Measurements from ENCODE around the gene CNPPD1.

Gene CNPPD1

GRCh38 chr2:219174801-219175200, 1.9 kb downstream of the CNPPD1 start:
- TF ChIP-seq CTCF (conservative IDR thresholded peaks at IDR 0.05; ENCODE audit: low read depth) = no peak
- no peak for DNase-seq (ENCODE audit: low spot score)
- H3K27ac ChIP-seq = peak overlapping the region; percentile 99; the same call in 1 of the 2 replicates
- ChIA-PET CTCF (no interaction called here), POLR2A (ENCODE audit: low non-redundant PET) (no interaction called here)

GRCh38 chr2:219174146-219174545, 2.6 kb downstream of the CNPPD1 start:
- ChIA-PET POLR2A (ENCODE audit: low non-redundant PET) (no interaction called here), CTCF (no interaction called here)
- DNase-seq (ENCODE audit: low spot score) = no peak
- H3K27ac ChIP-seq = no peak overlapping the region
- no peak for TF ChIP-seq CTCF (conservative IDR thresholded peaks at IDR 0.05; ENCODE audit: low read depth)

- no peak for TF ChIP-seq CTCF (conservative IDR thresholded peaks at IDR 0.05; ENCODE audit: low read depth)
- DNase-seq (ENCODE audit: low spot score) = no peak
- ChIA-PET POLR2A (ENCODE audit: low non-redundant PET) (no interaction called here), CTCF (no interaction called here)
- no peak overlapping the region for H3K27ac ChIP-seq
Measured at GRCh38 chr2:219173176-219173575, 3.5 kb downstream of the CNPPD1 start.

- POLR2A ChIA-PET (ENCODE audit: low non-redundant PET) = no interaction called here
- no peak for TF ChIP-seq CTCF (conservative IDR thresholded peaks at IDR 0.05; ENCODE audit: low read depth)
- peak overlapping the region; percentile 58 for H3K27ac ChIP-seq
- CTCF ChIA-PET = interaction anchor here (0.6 to 1.5 kb wide), 3 partner anchors 9 to 198 kb away, joined by 3 to 5 read pairs (median 4); no protein-coding TSS in a partner anchor
- DNase-seq (ENCODE audit: low spot score) = no peak
Measured at GRCh38 chr2:219172231-219173154, 4.2 kb downstream of the CNPPD1 start.

- TF ChIP-seq CTCF (conservative IDR thresholded peaks at IDR 0.05; ENCODE audit: low read depth) = peak; percentile 69
- peak; percentile 37 for DNase-seq (ENCODE audit: low spot score)
- CTCF ChIA-PET = interaction anchor here (0.8 to 1.5 kb wide), 7 partner anchors 8 to 157 kb away, joined by 3 to 7 read pairs (median 4); no protein-coding TSS in a partner anchor
- POLR2A ChIA-PET (ENCODE audit: low non-redundant PET) = no interaction called here
- peak overlapping the region; percentile 58 for H3K27ac ChIP-seq
Measured at GRCh38 chr2:219171231-219171651, 5.5 kb downstream of the CNPPD1 start.

- POLR2A ChIA-PET (ENCODE audit: low non-redundant PET) = interaction anchor here (0.7 kb wide), 1 partner anchor 75 kb away, joined by 4 read pairs; the partner anchor contains the start of gene GLB1L
- no peak within 1 kb of the TSS for H3K27ac ChIP-seq
- CTCF ChIA-PET = interaction anchor here (0.7 to 1.5 kb wide), 4 partner anchors 11 to 125 kb away, joined by 3 to 7 read pairs (median 4); no protein-coding TSS in a partner anchor
- TF ChIP-seq CTCF (conservative IDR thresholded peaks at IDR 0.05; ENCODE audit: low read depth) = no peak
- no peak for DNase-seq (ENCODE audit: low spot score)
Measured at GRCh38 chr2:219169930-219170654, 6.6 kb downstream of the CNPPD1 start, which contains the start of gene SLC23A3. SLC23A3 (minus strand) TSS chr2:219170029; CDS start chr2:219169984, 45 bp downstream.

Data from RWPE1 (cell line).